ENCODE results near the gene PABPN1. TPM values are rescaled to one million over a fixed set of nuclear protein-coding genes. Genes with fewer than 3 reads are reported as not detected.

Gene PABPN1
- total RNA-seq, 1 donor: 44.8 TPM

DNA sequence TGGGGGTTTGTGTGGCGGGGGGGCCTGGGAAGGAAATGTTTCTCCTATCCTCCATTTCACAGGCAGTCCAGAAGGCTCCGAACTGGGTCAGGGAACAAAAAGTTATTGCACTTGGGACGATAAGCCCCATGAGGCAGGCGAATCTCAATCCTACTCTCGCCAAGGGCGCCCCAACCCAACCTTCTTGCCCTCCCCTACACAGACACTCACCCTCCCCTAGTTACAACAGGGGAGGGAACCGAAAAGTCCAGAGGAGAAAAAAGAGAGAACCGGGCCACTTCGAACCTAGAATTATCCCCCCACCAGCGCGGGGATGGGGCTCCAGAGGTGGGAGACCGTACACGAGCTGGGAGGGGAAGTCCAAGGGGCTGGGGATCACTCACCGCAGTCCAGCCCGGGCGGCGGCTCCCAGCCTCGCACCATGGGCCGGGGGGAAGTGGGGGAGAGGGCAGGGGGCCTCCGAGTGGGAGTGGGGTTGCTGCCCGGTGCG is 35.7 kb upstream of the PABPN1 start:
- TF ChIP-seq, protein P1, sequence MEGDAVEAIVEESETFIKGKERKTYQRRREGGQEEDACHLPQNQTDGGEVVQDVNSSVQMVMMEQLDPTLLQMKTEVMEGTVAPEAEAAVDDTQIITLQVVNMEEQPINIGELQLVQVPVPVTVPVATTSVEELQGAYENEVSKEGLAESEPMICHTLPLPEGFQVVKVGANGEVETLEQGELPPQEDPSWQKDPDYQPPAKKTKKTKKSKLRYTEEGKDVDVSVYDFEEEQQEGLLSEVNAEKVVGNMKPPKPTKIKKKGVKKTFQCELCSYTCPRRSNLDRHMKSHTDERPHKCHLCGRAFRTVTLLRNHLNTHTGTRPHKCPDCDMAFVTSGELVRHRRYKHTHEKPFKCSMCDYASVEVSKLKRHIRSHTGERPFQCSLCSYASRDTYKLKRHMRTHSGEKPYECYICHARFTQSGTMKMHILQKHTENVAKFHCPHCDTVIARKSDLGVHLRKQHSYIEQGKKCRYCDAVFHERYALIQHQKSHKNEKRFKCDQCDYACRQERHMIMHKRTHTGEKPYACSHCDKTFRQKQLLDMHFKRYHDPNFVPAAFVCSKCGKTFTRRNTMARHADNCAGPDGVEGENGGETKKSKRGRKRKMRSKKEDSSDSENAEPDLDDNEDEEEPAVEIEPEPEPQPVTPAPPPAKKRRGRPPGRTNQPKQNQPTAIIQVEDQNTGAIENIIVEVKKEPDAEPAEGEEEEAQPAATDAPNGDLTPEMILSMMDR (IDR thresholded peaks at IDR 0.05; ENCODE audit: insufficient read depth, low read length): no peak
- no peak for DNase-seq (ENCODE audit: low read depth)
- peak overlapping the region; percentile 74 for H3K4me3 ChIP-seq (ENCODE audit: low read depth, low read length)

GRCh38 chr14:23286020-23286901 is 35.0 kb upstream of the PABPN1 start, which contains the start of gene HOMEZ:
HOMEZ (minus strand) TSS chr14:23286132; CDS start chr14:23285952, 180 bp downstream.
- TF ChIP-seq, protein P1 (IDR thresholded peaks at IDR 0.05; ENCODE audit: insufficient read depth, low read length): peak; percentile 8
- peak within 1 kb of the TSS; percentile 77 for H3K4me3 ChIP-seq (ENCODE audit: low read depth, low read length)
- peak; percentile 98 for DNase-seq (ENCODE audit: low read depth)

GRCh38 chr14:23286902-23287479 is 34.3 kb upstream of the PABPN1 start:
- H3K4me3 ChIP-seq (ENCODE audit: low read depth, low read length): peak overlapping the region; percentile 77
- peak; percentile 21 for DNase-seq (ENCODE audit: low read depth)
- TF ChIP-seq, protein P1 (IDR thresholded peaks at IDR 0.05; ENCODE audit: insufficient read depth, low read length): no peak

- peak; percentile 55 for DNase-seq (ENCODE audit: low read depth)
- TF ChIP-seq, protein P1 (IDR thresholded peaks at IDR 0.05; ENCODE audit: insufficient read depth, low read length): peak; percentile 89
- no peak overlapping the region for H3K4me3 ChIP-seq (ENCODE audit: low read depth, low read length)
Measured at GRCh38 chr14:23294734-23295561, 26.3 kb upstream of the PABPN1 start.

DNA sequence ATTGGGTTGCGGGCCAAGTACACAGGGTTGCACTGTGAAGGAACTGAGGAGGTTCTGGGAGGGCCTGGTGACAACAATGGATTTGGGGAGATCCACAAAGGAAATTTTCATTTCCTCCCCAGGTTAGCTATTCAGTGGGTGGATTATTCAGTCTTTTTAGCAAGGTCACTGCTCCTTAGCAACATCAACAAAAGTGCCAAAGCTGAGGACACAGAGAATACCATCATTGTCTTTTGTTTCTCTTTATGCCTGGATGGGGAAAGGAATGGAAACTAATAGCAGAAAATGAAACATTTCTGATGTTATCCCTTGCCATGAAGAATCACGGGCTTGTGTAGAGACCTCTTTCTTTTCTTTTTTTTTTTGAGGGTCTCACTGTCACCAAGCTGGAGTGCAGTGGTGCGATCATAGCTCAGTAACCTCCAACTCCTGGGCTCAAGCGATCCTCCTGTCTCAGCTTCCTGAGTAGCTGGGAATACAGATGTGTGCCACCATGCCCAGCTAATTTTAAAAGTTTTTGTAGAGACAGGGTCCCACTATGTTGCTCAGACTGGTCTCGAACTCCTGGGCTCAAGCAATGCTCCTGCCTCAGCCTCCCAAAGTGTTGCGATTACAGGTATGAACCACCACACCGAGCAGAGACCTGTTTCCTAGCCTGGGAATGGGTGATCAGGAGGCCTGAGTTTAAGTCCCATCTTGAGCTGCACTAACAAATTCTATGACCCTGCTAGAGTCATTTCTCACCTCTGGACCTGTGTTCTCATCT is 25.1 kb upstream of the PABPN1 start:
- DNase-seq (ENCODE audit: low read depth): no peak

More for the DNA sequence above, 25.1 kb upstream of the PABPN1 start:
- TF ChIP-seq, protein P1 (IDR thresholded peaks at IDR 0.05; ENCODE audit: insufficient read depth, low read length): no peak
- no peak overlapping the region for H3K4me3 ChIP-seq (ENCODE audit: low read depth, low read length)

Data from fibroblast of the aortic adventitia (primary cell).